Skeletal muscle satellite cell (primary cell): ENCODE measurements around the gene ENTPD2. TPM values are rescaled to one million over a fixed set of nuclear protein-coding genes. Genes with fewer than 3 reads are reported as not detected.

Experiments
- H3K27me3 ChIP-seq: 2 replicates; pipeline ENCODE4 v1.7.0; 2013; ENCODE audit warnings: low read length; ENCODE audit not compliant: control insufficient read depth, insufficient read depth
- H3K36me3 ChIP-seq: 2 replicates; pipeline ENCODE4 v1.7.0; 2013; ENCODE audit warnings: mild to moderate bottlenecking, control low read depth, low read length; ENCODE audit not compliant: insufficient read depth
- H3K4me1 ChIP-seq: 2 replicates; pipeline ENCODE4 v1.7.0; 2013; ENCODE audit warnings: low read length; ENCODE audit not compliant: control insufficient read depth, insufficient read depth
- H3K4me2 ChIP-seq: 2 replicates; pipeline ENCODE4 v1.7.0; 2013; ENCODE audit warnings: mild to moderate bottlenecking, low read length
- H3K4me3 ChIP-seq: 2 replicates; pipeline ENCODE4 v1.7.0; 2013; ENCODE audit warnings: low read length
- H3K9ac ChIP-seq: 2 replicates; pipeline ENCODE4 v1.7.0; 2013; ENCODE audit warnings: mild to moderate bottlenecking, low read depth, low read length, moderate library complexity
- H3K9me3 ChIP-seq: replicated peaks from 2 replicates; pipeline ENCODE4 v1.7.0; 2013; ENCODE audit warnings: mild to moderate bottlenecking, control low read depth, low read length
- total RNA-seq: library from RNA; depleted of rRNA; stranded (reverse); fragments of >200 nt; gene quantifications from 2 replicates; pipeline ENCODE4 v1.2.3, GENCODE V29; 2012; rRNA removed

The ENTPD2 gene
- not detected in 2 replicates for total RNA-seq

DNA sequence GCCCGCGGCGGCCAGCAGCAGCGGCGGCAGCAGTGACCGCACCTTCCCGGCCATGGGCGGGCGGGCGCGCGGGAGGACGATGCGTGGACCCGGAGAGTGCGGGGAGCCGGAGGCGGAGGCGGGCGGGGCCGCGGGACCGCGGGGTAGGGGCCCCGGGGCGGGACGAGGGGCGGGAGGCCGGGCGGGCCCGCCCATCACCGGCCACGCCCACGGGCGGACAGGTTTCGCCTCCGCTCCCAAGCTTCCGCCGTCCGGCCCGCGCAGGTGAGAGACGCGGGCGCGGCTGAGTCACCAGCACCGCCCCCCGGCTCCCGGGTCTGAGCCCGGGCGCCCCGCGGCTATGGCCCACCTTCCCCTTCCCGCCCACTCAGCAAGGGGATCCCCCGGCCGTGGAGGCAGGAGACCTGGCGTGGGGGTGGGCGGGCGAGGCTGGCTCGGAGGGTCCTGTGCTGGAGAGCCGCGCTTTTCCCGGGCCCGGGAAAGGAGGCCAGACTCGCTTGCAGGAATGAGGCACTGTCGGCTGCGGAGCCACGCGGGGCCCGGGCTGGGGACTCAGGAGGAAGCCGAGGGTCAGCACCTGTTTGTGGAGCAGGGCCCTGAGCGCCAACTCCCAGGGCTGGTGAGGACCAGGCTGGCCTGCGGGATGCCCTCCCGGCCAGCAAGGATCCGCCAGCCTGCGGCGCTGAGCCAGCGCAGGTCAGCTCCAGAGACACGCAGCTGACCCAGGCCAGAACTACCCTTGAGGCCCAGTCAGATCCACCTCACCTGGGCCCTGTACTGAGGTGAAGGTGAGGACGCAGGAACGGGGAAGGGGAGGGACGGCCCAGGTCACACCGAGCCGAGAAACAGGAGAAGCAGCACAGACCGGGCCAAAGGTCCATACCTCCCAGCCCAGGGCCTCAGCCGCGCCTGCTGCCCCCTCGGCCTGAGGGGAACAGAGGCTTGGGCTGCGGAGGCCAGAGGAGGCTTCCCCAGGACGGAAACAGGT lies at the start of gene ENTPD2:
Gene ENTPD2 (minus strand): TSS at position 118 of the 988 bp plus-strand sequence. CDS start 64 bp downstream, at position 54.
- Histone ChIP-seq H3K4me3 (no peak within 1 kb of the TSS), H3K4me1 (peaks cover 6% of the 10 kb centered on the region), H3K27me3 (peaks cover 58% of the 10 kb centered on the region)

DNA sequence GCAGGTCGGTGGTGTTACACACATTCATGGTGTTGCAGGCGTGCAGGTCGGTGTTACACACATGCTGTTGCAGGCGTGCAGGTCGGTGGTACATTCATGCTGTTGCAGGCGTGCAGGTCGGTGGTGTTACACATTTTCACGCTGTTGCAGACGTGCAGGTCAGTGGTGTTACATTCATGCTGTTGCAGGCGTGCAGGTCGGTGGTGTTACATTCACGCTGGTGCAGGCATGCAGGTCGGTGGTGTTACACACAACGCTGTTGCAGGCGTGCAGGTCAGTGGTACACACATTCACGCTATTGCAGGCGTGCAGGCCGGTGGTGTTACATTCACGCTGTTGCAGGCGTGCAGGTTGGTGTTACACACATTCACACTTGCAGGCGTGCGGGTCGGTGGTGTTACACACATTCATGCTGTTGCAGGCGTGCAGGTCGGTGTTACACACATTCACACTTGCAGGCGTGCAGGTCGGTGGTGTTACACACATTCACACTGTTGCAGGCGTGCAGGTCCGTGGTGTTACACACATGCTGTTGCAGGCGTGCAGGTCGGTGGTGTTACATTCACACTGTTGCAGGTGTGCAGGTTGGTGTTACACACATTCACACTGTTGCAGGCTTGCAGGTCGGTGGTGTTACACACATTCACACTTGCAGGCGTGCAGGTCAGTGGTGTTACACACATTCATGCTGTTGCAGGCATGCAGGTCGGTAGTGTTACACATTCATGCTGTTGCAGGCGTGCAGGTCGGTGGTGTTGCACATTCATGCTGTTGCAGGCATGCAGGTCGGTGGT lies 49.5 kb upstream of the ENTPD2 start:
- Histone ChIP-seq H3K9ac (no peak overlapping the region), H3K4me2 (no peak overlapping the region), H3K27me3 (no peaks in the 10 kb centered on the region), H3K9me3 (peaks cover 3% of the 10 kb centered on the region), H3K4me3 (no peak overlapping the region), H3K36me3 (peaks cover 81% of the 10 kb centered on the region), H3K4me1 (no peaks in the 10 kb centered on the region)

More for the DNA sequence above, at the start of gene ENTPD2:
- no peak within 1 kb of the TSS for H3K9ac ChIP-seq
- no peaks in the 10 kb centered on the region for H3K36me3 ChIP-seq
- no peak within 1 kb of the TSS for H3K4me2 ChIP-seq
- H3K9me3 ChIP-seq, result no peaks in the 10 kb centered on the region

DNA sequence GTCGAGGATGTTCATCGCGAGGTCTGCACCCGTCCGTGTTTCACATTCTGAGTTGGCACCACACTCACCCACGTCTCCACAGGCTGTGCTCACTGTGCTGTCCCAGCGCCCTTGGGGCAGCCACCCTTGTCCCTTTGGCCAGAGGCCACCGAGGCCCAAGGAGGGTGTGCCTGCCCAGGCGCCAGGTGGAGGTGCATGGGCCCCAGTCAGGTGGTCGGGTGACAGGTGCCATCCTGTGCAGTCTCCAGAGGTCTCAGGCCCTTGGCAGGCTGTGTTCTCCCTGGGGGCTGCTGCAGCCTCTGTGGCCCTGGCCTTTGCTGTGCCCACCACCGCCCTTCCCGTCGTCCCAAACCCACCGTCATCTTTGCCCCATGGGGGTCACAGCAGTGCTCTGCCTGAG lies 45.4 kb upstream of the ENTPD2 start:
- no peak overlapping the region for H3K4me2 ChIP-seq
- peaks cover 3% of the 10 kb centered on the region for H3K9me3 ChIP-seq
- no peak overlapping the region for H3K9ac ChIP-seq
- peaks cover 76% of the 10 kb centered on the region for H3K36me3 ChIP-seq
- no peaks in the 10 kb centered on the region for H3K27me3 ChIP-seq
- H3K4me3 ChIP-seq, result no peak overlapping the region
- H3K4me1 ChIP-seq, result no peaks in the 10 kb centered on the region

DNA sequence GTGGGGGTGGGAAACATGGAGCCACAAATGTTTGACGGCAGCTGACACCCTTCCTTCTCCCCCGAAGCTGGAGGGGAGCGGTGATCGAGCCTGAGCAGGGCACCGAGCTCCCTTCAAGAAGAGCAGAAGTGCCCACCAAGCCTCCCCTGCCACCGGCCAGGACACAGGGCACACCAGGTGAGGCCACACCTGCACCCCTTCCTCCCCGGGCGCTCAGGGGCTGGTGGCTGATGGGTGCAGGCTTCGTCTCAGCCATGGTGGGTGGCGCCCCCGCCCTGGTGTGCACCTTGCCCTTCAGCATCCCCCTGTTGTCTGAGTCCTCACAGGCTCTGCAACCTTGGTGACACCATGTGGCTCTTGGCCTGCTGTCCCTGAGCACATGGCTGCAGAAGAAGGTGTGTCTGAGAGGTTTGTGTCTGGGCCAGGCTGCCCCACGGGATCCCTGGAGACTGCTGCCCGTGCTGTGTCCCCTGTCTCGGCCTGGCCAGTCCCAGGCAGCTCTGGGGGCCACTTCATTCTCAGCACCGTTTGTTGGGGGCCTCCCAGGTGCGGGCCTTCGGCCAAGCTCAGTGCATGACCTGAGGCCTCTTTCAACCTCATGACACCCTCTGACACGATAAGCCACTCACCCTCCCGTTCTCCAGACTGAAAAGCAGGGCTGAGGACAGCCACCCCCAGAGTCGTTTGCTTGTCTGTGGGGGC lies 44.1 kb upstream of the ENTPD2 start:
- Histone ChIP-seq H3K27me3 (no peaks in the 10 kb centered on the region), H3K4me1 (no peaks in the 10 kb centered on the region), H3K4me3 (no peak overlapping the region), H3K4me2 (no peak overlapping the region), H3K36me3 (peaks cover 64% of the 10 kb centered on the region), H3K9ac (no peak overlapping the region), H3K9me3 (peaks cover 3% of the 10 kb centered on the region)

DNA sequence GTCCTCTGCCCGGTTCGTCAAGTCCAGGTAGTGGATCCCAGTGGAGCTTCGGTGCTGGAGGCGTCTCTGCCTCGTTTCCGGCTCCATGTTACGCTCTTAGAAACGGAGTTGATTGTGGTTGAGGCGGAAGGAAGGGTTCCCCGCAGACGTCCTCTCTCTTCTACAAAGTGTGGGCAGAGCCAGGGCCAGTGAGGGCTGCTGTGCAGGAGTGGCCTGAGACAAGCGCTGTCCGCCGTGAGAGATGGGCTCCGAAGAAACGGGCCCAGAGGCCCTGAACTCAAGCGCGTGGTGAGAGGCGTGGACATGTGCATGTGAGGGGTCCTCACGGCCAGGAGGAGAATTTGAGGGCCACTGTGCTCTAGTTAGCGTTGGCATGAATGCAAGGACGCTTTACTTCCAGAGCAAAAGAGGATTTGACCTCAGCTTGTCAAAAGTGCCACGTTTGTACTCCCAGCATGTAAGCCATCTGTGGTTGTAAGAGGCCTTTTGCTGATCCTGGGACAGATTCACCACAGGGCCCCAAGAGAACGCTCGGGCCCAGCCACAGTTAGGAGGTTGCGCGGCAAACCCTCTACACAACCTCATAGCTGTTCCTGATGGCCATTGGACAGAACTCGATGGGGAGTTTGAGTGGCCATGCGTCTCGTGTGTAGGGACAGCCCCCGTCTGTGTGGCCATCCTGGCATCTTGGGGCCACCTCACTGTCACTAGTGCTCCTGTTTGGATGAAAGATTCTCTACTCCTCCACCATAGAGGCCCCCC lies 43.1 kb upstream of the ENTPD2 start:
- peaks cover 60% of the 10 kb centered on the region for H3K36me3 ChIP-seq
- no peaks in the 10 kb centered on the region for H3K4me1 ChIP-seq

DNA sequence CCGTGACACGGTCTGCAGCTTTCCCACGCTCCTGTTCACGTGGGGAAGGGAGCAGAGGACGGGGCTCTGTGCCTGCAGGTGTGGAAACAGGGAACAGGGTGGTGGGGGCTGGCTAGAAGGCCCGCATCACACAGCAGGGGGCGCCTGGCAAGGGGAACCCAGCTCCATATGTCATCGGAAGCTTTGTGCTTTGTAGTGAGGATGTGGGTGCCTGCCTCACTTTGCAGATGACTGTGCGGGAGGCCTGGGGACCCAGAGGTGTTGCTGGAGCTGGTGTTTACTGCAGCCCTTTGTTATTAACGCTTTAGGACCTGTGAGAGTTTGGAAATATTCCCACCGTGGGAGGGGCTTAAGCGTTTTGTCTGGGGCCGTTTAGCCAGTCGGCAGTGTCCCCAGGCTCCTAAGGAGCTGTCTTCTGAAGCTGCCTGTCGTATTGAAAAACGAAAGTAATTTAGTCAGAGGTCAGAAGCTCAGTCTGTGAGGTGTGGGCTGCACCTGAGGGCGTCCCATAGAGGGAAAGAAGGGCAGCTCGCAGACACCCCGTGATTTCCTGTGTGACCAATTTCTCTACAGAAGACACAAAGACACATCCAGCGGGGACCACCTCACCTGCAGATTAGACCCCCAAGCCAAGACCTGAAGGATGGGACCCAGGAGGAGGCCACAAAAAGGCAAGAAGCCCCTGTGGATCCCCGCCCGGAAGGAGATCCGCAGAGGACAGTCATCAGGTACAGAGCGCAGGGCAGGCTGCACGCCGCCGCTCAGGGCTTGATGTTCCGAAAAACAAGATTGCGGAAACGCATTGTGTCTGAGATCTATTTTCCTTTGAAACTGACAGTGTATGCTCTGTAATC lies 42.0 kb upstream of the ENTPD2 start:
- H3K9ac ChIP-seq, result no peak overlapping the region
- no peaks in the 10 kb centered on the region for H3K9me3 ChIP-seq
- H3K4me1 ChIP-seq, result no peaks in the 10 kb centered on the region
- H3K27me3 ChIP-seq, result no peaks in the 10 kb centered on the region
- H3K36me3 ChIP-seq, result peaks cover 49% of the 10 kb centered on the region
- H3K4me2 ChIP-seq, result no peak overlapping the region
- H3K4me3 ChIP-seq, result no peak overlapping the region

More for the DNA sequence above, 43.1 kb upstream of the ENTPD2 start:
- H3K9ac ChIP-seq, result no peak overlapping the region
- H3K27me3 ChIP-seq, result no peaks in the 10 kb centered on the region
- no peak overlapping the region for H3K4me2 ChIP-seq
- H3K4me3 ChIP-seq, result no peak overlapping the region
- peaks cover under 1% of the 10 kb centered on the region for H3K9me3 ChIP-seq

DNA sequence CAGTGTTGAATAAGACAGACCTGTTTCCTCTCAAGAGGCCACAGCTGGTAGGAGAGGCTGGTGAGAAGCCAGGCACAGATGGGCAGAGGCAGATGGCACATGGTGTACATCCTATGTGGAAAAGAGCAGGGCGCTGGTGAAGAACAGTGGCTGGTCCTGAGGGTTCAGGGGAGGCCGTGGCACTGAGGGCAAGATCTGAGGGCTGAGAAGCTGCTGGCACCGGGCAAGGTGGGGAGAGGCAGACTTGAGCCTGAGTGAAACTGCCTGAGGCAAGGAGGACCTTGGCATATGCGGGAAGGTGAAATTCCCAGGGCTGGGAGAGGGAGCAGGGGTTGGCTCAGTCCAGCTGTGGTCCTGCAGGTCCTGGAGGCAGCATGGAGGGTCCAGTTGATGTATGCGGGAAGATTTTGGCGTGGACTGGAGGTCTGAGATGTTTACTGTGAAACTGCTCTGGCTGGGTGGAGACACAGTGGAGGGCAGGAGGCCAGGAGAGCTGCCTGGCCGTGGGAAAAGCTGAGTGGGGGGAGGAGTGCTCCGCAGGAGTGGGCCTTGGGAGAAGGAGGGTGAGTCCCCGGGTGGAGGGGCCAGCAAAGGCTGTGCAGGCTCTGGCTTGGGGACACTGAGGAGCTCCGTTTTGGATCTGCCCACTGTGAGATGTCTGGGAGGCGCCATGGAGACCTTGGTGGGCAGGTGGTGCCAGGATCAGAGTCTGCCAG lies 35.5 kb upstream of the ENTPD2 start:
- H3K27me3 ChIP-seq, result no peaks in the 10 kb centered on the region
- no peak overlapping the region for H3K9ac ChIP-seq
- peaks cover 12% of the 10 kb centered on the region for H3K36me3 ChIP-seq
- no peak overlapping the region for H3K4me3 ChIP-seq
- peak overlapping the region; percentile 13 for H3K4me2 ChIP-seq
- H3K9me3 ChIP-seq, result no peaks in the 10 kb centered on the region
- peaks cover 29% of the 10 kb centered on the region for H3K4me1 ChIP-seq

DNA sequence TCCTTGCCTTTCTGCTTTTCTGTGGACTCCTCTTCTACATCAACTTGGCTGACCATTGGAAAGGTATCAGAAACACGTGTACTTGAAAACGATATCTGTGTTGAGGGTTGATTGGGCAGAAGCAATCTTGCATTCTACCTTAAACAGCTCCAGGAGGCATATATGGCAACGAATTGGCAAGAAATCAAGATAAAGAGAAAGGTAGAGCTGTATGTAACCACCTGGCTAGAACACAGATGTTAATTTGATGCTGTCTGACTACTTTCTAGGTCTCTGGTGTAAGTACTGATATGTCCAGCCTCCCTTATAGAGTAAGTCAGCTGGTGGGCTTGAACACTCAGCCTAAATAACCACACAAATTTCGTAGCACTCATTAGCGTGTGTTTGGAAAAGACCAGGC lies 34.3 kb upstream of the ENTPD2 start:
- no peak overlapping the region for H3K9ac ChIP-seq
- peaks cover 12% of the 10 kb centered on the region for H3K36me3 ChIP-seq
- no peaks in the 10 kb centered on the region for H3K9me3 ChIP-seq
- H3K27me3 ChIP-seq, result no peaks in the 10 kb centered on the region
- peak overlapping the region; percentile 92 for H3K4me2 ChIP-seq
- no peak overlapping the region for H3K4me3 ChIP-seq
- peaks cover 41% of the 10 kb centered on the region for H3K4me1 ChIP-seq

DNA sequence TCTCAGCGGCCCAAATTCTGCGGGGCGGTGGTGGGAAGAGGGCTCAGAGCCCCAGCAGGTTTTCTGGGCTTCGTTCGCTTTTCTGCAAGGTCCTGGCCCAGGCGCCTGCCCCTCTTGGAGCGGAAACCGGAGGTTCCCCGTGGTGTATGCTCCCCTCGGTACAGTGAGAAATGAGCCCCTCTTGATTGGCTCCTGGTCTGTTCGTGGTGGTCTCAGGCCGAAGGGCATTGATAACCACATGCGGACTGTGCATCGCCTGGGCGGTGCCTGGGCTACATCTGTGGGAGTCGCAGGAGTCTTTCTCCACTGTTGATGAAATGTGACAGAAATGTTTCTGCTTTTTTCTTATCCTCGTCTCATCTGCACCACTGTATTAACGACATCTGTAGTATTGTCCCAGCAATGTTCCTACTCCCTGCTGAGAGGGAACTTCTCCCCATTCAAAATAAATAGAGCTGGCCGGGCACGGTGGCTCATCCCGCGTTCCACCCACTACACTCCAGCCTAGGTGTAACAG lies 33.6 kb upstream of the ENTPD2 start:
- Histone ChIP-seq H3K9ac (peak overlapping the region; percentile 92), H3K36me3 (peaks cover 14% of the 10 kb centered on the region), H3K4me2 (peak overlapping the region; percentile 92)

More for the DNA sequence above, 33.6 kb upstream of the ENTPD2 start:
- H3K27me3 ChIP-seq, result no peaks in the 10 kb centered on the region
- H3K4me1 ChIP-seq, result peaks cover 48% of the 10 kb centered on the region
- no peaks in the 10 kb centered on the region for H3K9me3 ChIP-seq
- peak overlapping the region; percentile 92 for H3K4me3 ChIP-seq
